Suprapubic skin (tissue), 4 donors: Measurements from ENCODE around the gene DYTN. TPM values are rescaled to one million over a fixed set of nuclear protein-coding genes. Genes with fewer than 3 reads are reported as not detected.
"Not testable (repeated sequence)": the region's sequence is repeated elsewhere in the genome, so short reads cannot be mapped to it uniquely, and the experiment has no call there.

Source experiments
- DNase-seq, 2 donors: peaks; one replicate each; pipeline ENCODE4 v3.0.0-alpha.2; 2019; ENCODE audit warnings: low spot score in 2 of 2
- H3K27ac ChIP-seq: fragments of 200-600 bp; sonication (generic); one replicate; pipeline ENCODE4 v1.5.1; 2019
- H3K27me3 ChIP-seq: fragments of 200-600 bp; sonication (generic); one replicate; pipeline ENCODE4 v1.5.1; 2019
- H3K36me3 ChIP-seq: fragments of 200-600 bp; sonication (generic); one replicate; pipeline ENCODE4 v1.5.1; 2019
- H3K4me1 ChIP-seq: fragments of 200-600 bp; sonication (generic); one replicate; pipeline ENCODE4 v1.5.1; 2019
- H3K4me3 ChIP-seq: fragments of 200-600 bp; sonication (generic); one replicate; pipeline ENCODE4 v1.5.1; 2019; ENCODE audit warnings: mild to moderate bottlenecking
- H3K9me3 ChIP-seq: fragments of 200-600 bp; sonication (generic); one replicate; pipeline ENCODE4 v1.5.1; 2019
- CTCF ChIP-seq, 2 donors: fragments of 200-600 bp in 1 of 2; fragments of 450-650 bp in 1 of 2; sonication (generic) in 1 of 2; IDR thresholded peaks; one replicate each; pipeline ENCODE4 v1.5.1; 2016 to 2019; ENCODE audit warnings: antibody characterized with exemption in 2 of 2, mild to moderate bottlenecking in 1 of 2, moderate library complexity in 1 of 2
- EP300 ChIP-seq: sonication (generic); formaldehyde crosslinking; IDR thresholded peaks from one replicate; pipeline ENCODE4 v1.6.1; 2017; ENCODE audit warnings: antibody characterized with exemption
- POLR2A ChIP-seq, 2 donors: fragments of 450-650 bp; IDR thresholded peaks; one replicate each; pipeline ENCODE4 v1.6.1; 2017; ENCODE audit warnings: antibody characterized with exemption in 2 of 2, mild to moderate bottlenecking in 2 of 2, moderate library complexity in 2 of 2
- POLR2AphosphoS5 ChIP-seq, 3 donors: sonication (generic); formaldehyde crosslinking; IDR thresholded peaks; one replicate each; pipeline ENCODE4 v1.6.1; 2017; ENCODE audit warnings: antibody characterized with exemption in 3 of 3
- WGBS: methylation state at CpG from one replicate; pipeline ENCODE4 v1.1.5; 2018; 5-methylcytosine and 5-hydroxymethylcytosine counted together
- total RNA-seq, 4 donors: library from RNA; depleted of rRNA; stranded (reverse); fragments of >200 nt; gene quantifications; one replicate each; pipeline ENCODE4 v1.1.0, GENCODE V29; 2016

Gene DYTN
- total RNA-seq, 4 donors from 2014 or later = not detected

DNA sequence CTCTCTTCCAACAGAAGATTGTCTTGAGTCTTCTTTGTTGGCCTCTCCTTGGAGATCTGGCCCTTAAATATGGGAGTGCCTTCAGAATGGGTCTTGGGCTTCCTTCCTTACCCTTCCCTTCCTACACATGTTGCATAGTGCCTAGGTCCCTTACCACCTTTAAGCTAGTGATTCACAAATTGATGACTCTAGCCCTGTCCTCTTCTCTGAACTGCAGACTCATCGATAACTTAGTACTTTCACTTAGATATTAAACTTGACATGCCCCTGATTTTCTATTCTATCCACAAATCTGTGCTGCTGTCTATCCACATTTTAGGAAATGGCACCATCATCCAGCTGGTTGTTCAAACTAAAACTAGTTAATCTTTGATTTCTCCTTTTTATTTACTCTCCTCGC lies 9.1 kb upstream of the DYTN start:
- TF ChIP-seq POLR2A (IDR thresholded peaks at IDR 0.05) (no peak), POLR2AphosphoS5 (IDR thresholded peaks at IDR 0.05) (no peak), EP300 (no peak), CTCF (IDR thresholded peaks at IDR 0.05) (no peak)
- Histone ChIP-seq H3K27ac (no peak overlapping the region), H3K4me1 (no peaks in the 10 kb centered on the region), H3K9me3 (peaks cover 6% of the 10 kb centered on the region), H3K36me3 (no peaks in the 10 kb centered on the region), H3K27me3 (peaks cover 8% of the 10 kb centered on the region), H3K4me3 (no peak overlapping the region)
- 98% methylated on average over 2 of the region's 2 CpGs for WGBS
- DNase-seq = no peak

DNA sequence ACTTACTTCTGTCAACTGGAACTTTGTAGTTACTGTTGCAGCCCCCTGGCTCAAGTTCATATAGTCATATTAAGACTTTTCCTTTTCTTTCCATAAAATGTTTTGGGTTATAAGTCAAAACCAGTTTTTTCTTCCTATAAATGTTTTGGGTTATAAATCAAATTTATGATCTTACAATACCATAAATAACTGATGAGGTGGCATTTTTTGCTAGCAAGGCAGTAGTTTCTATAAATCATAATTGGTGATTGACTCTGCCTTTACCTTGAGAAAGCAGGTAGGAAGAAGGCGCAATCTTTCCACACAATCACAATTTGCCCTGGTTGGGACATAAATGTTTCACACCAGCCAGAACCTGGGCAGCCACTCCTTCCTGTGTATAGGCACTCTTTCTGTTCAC lies 5.1 kb upstream of the DYTN start:
- Histone ChIP-seq H3K27me3 (peaks cover 4% of the 10 kb centered on the region), H3K4me1 (no peaks in the 10 kb centered on the region), H3K4me3 (no peak overlapping the region), H3K27ac (no peak overlapping the region), H3K9me3 (no peaks in the 10 kb centered on the region), H3K36me3 (no peaks in the 10 kb centered on the region)
- DNase-seq = no peak
- TF ChIP-seq EP300 = no peak
- no peak for TF ChIP-seq POLR2AphosphoS5 (IDR thresholded peaks at IDR 0.05)
- TF ChIP-seq POLR2A (IDR thresholded peaks at IDR 0.05) = no peak
- no peak for TF ChIP-seq CTCF (IDR thresholded peaks at IDR 0.05)
- 71% methylated on average over 1 of the region's 1 CpG for WGBS

GRCh38 chr2:206721256-206721920 lies 3.2 kb upstream of the DYTN start:
- no peak for DNase-seq
- WGBS = 75% methylated on average over 4 of the region's 4 CpGs
- TF ChIP-seq POLR2AphosphoS5 (IDR thresholded peaks at IDR 0.05) (no peak), EP300 (no peak), CTCF (IDR thresholded peaks at IDR 0.05) (no peak), POLR2A (IDR thresholded peaks at IDR 0.05) (no peak)
- Histone ChIP-seq H3K27ac (no peak overlapping the region), H3K9me3 (no peaks in the 10 kb centered on the region), H3K4me3 (no peak overlapping the region), H3K4me1 (no peaks in the 10 kb centered on the region), H3K36me3 (no peaks in the 10 kb centered on the region), H3K27me3 (no peaks in the 10 kb centered on the region)

- no peak for DNase-seq
- H3K36me3 ChIP-seq = no peaks in the 10 kb centered on the region
- TF ChIP-seq POLR2AphosphoS5 (IDR thresholded peaks at IDR 0.05) (no peak), POLR2A (IDR thresholded peaks at IDR 0.05) (no peak), CTCF (IDR thresholded peaks at IDR 0.05) (no peak), EP300 (no peak)
- H3K27me3 ChIP-seq = no peaks in the 10 kb centered on the region
- no peak overlapping the region for H3K4me3 ChIP-seq
- WGBS = 63% methylated on average over 3 of the region's 3 CpGs
- no peak overlapping the region for H3K27ac ChIP-seq
- no peaks in the 10 kb centered on the region for H3K9me3 ChIP-seq
- H3K4me1 ChIP-seq = no peaks in the 10 kb centered on the region
Measured at GRCh38 chr2:206716623-206717022, 1.6 kb downstream of the DYTN start.

- not testable (repeated sequence) for H3K27me3 ChIP-seq, H3K27ac ChIP-seq, DNase-seq, H3K4me3 ChIP-seq, H3K9me3 ChIP-seq, H3K36me3 ChIP-seq, H3K4me1 ChIP-seq
- WGBS = 58% methylated on average over 4 of the region's 4 CpGs
Measured at GRCh38 chr2:206715183-206715582, 3.0 kb downstream of the DYTN start.

DNA sequence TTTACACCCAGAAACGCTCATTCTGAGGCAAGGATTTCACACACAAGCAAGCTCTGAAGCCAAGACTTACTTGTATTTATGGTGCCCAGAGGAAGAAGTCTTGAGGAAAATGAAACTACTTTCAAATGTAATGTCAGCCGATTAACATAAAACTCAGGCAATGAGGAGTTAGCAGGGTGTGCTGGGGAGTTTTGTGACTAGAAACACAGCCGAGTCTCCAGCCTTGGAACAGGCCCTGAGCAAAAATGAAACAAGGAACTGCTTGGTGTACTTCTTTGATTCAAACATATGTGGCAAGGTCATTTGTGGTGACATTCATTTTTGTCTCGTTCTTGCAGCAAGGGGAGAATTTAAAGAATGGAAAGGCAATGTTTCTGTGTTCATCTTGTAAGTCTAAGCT lies 4.5 kb downstream of the DYTN start:
- DNase-seq = no peak
- WGBS = 67% methylated on average over 4 of the region's 4 CpGs
- no peaks in the 10 kb centered on the region for H3K36me3 ChIP-seq
- H3K9me3 ChIP-seq = no peaks in the 10 kb centered on the region
- no peak overlapping the region for H3K4me3 ChIP-seq
- TF ChIP-seq POLR2AphosphoS5 (IDR thresholded peaks at IDR 0.05) (no peak), POLR2A (IDR thresholded peaks at IDR 0.05) (no peak), EP300 (no peak), CTCF (IDR thresholded peaks at IDR 0.05) (no peak)
- no peaks in the 10 kb centered on the region for H3K4me1 ChIP-seq
- no peak overlapping the region for H3K27ac ChIP-seq
- no peaks in the 10 kb centered on the region for H3K27me3 ChIP-seq
